Left ventricle myocardium inferior (tissue), 1 donor: ENCODE measurements around the gene LENG8. TPM values are rescaled to one million over a fixed set of nuclear protein-coding genes. Genes with fewer than 3 reads are reported as not detected.
A peak's percentile ranks its signal among the peaks of the same experiment; 100 is the strongest.

Source experiments
- DNase-seq: peaks from one replicate; pipeline ENCODE4 v3.0.0-alpha.2; 2020
- H3K27ac ChIP-seq: fragments of 200-600 bp; replicated peaks from 2 replicates; pipeline ENCODE4 v1.8.0; 2021
- H3K27me3 ChIP-seq: fragments of 200-600 bp; 2 replicates; pipeline ENCODE4 v1.8.0; 2021; ENCODE audit warnings: low read depth
- H3K36me3 ChIP-seq: fragments of 200-600 bp; 2 replicates; pipeline ENCODE4 v1.8.0; 2021
- H3K4me1 ChIP-seq: fragments of 200-600 bp; 2 replicates; pipeline ENCODE4 v1.8.0; 2021
- H3K4me3 ChIP-seq: fragments of 200-600 bp; 2 replicates; pipeline ENCODE4 v1.8.0; 2021; ENCODE audit warnings: mild to moderate bottlenecking, moderate library complexity
- H3K9me3 ChIP-seq: fragments of 200-600 bp; replicated peaks from 2 replicates; pipeline ENCODE4 v1.8.0; 2021
- CTCF ChIP-seq: fragments of 200-600 bp; IDR thresholded peaks from 2 replicates; pipeline ENCODE4 v1.8.0; 2021; ENCODE audit warnings: antibody characterized with exemption, mild to moderate bottlenecking, borderline replicate concordance
- intact Hi-C: fragments of 100-400 bp; cut with micrococcal nuclease; formaldehyde crosslinking; loops from one replicate; pipeline ENCODE4 v1.11.0; 2022
- total RNA-seq: library from RNA; stranded (reverse); fragmentation: NEBNext Ultra II Directional; extraction: Animal tissue kit (Norgen Biotek cat#: 25700); gene quantifications from one replicate; pipeline ENCODE4 v1.2.1, GENCODE V29; 2021
- donor health status: DM: no; HTN: yes; CAD: no; lungs with severe emphysema.

The LENG8 gene
- total RNA-seq, 1 donor from 2014 or later, result 66.0 TPM

DNA sequence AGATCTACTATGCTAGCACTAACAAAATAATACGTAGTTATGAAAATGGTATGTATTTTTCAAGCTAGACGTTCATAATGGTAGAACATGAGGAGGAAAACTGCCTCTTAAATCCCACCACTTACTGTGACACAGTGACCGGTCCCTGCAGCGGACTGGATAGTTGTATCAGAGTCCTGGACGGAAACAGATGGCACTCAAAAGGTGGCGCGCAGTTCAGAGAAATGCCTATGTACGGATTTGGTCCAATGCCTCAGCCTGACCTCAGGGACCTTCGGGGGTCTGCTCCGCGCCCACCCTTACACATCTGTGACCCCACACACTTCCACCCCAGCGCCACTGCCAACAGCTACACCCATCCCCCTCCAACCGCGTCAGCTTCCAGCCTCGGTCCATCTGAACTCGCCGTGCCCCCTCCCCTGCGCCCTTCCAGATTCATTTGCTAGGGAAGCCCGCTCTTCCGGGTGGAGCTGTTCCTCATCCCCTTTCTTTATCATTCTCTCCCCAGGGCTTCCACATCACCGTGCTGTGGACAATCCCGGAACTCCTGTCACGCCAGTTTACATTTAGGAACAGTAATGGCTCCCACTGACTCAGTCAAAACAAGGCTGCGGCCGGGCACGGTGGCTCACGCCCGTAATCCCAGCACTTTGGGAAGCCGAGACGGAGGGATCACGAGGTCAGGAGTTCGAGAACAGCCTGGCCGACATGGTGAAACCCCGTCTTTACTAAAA, 792 bp upstream of the LENG8 start:
- Histone ChIP-seq H3K36me3 (peaks cover 55% of the 10 kb centered on the region), H3K4me1 (peaks cover 70% of the 10 kb centered on the region), H3K9me3 (no peaks in the 10 kb centered on the region), H3K4me3 (peak overlapping the region; percentile 100), H3K27ac (peak overlapping the region; percentile 99), H3K27me3 (no peaks in the 10 kb centered on the region)
- TF ChIP-seq CTCF, result no peak
- peak; percentile 52 for DNase-seq
- intact Hi-C loops, result no loop called here

DNA sequence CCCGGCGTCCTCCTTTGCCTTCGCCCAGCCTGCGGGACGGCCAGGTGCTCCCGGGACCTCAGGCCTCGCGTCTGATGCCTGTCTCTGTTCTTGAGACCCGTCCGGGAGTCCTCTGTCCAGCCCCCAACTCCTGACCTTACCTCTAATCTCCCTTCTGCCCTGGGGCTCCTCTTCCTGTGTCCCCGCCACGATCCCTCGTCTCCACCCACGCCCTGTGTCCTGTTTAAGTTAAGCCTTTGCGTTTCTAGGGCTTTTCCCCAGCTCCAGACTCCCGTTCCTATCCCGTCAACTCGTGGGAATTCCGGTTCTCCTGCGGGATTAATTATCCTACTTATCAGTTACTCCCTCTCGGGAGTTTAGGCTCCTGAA, 686 bp downstream of the LENG8 start:
- H3K9me3 ChIP-seq, result no peaks in the 10 kb centered on the region
- no peak for DNase-seq
- peak overlapping the region; percentile 100 for H3K4me3 ChIP-seq
- H3K27ac ChIP-seq, result peak overlapping the region; percentile 99
- H3K27me3 ChIP-seq, result no peaks in the 10 kb centered on the region
- H3K36me3 ChIP-seq, result peaks cover 59% of the 10 kb centered on the region
- intact Hi-C loops, result no loop called here
- TF ChIP-seq CTCF, result no peak
- peaks cover 76% of the 10 kb centered on the region for H3K4me1 ChIP-seq

GRCh38 chr19:54451331-54451871, 2.4 kb downstream of the LENG8 start:
- H3K36me3 ChIP-seq, result peaks cover 64% of the 10 kb centered on the region
- no peak for TF ChIP-seq CTCF
- DNase-seq, result no peak
- no peaks in the 10 kb centered on the region for H3K9me3 ChIP-seq
- peaks cover 74% of the 10 kb centered on the region for H3K4me1 ChIP-seq
- no peaks in the 10 kb centered on the region for H3K27me3 ChIP-seq
- H3K4me3 ChIP-seq, result peak overlapping the region; percentile 100
- intact Hi-C loops, result no loop called here
- H3K27ac ChIP-seq, result no peak overlapping the region

DNA sequence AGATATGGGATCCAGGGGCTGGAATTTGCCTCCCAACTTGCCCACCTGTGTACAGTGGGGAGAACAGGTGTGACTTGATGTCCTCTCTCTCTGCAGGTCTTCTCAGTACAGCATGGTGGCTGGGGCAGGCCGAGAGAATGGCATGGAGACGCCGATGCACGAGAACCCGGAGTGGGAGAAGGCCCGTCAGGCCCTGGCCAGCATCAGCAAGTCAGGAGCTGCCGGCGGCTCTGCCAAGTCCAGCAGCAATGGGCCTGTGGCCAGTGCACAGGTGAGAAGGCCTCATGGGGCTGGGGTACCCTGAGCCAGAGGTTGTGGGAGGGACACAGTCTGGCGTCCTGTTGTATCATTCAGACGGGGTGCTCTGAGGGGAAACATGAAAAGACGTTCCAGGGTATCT, 3.0 kb downstream of the LENG8 start:
- H3K27ac ChIP-seq, result no peak overlapping the region
- H3K9me3 ChIP-seq, result no peaks in the 10 kb centered on the region
- H3K4me1 ChIP-seq, result peaks cover 68% of the 10 kb centered on the region
- no peak overlapping the region for H3K4me3 ChIP-seq
- TF ChIP-seq CTCF, result no peak
- H3K27me3 ChIP-seq, result no peaks in the 10 kb centered on the region
- intact Hi-C loops, result no loop called here
- no peak for DNase-seq
- peaks cover 65% of the 10 kb centered on the region for H3K36me3 ChIP-seq

DNA sequence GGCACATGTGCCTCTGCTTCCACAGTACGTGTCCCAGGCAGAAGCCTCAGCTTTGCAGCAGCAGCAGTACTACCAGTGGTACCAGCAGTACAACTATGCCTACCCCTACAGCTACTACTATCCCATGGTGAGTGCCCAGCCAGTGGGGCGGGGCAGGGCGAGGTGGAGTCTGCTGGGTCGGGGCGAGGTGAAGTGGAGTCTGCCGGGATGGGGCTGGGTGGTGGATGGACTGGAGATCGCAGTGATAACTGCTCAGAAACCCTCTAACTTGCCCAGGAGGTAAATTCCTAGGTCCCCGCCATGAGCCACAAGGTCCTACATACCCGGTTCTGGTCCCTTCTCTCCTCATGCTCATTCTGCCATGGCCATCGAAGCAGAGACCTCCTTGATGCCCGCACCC, 3.6 kb downstream of the LENG8 start:
- Histone ChIP-seq H3K4me1 (peaks cover 62% of the 10 kb centered on the region), H3K4me3 (no peak overlapping the region), H3K27me3 (no peaks in the 10 kb centered on the region), H3K36me3 (peaks cover 71% of the 10 kb centered on the region), H3K27ac (no peak overlapping the region), H3K9me3 (no peaks in the 10 kb centered on the region)
- no peak for TF ChIP-seq CTCF
- DNase-seq, result no peak
- intact Hi-C loops, result no loop called here
